ENCODE data around the gene LBR. TPM values are rescaled to one million over a fixed set of nuclear protein-coding genes. Genes with fewer than 3 reads are reported as not detected.
"Not testable (repeated sequence)": the region's sequence is repeated elsewhere in the genome, so short reads cannot be mapped to it uniquely, and the experiment has no call there.

Gene LBR
- total RNA-seq, result 10 to 100 TPM; 52.4 to 61.3 TPM
- long read RNA-seq, donor 1, transcript LBR-201 (14 exons, 3,745 nt), result major isoform, 17 of 34 reads
- long read RNA-seq, donor 1, partial matches to known transcripts, result 10 of 34 reads
- long read RNA-seq, donor 1, other reads (novel, unspliced or antisense), result 7 of 34 reads
- long read RNA-seq, donor 2, partial matches to known transcripts, result 12 of 15 reads
- long read RNA-seq, donor 2, other reads (novel, unspliced or antisense), result 0 of 15 reads

DNA sequence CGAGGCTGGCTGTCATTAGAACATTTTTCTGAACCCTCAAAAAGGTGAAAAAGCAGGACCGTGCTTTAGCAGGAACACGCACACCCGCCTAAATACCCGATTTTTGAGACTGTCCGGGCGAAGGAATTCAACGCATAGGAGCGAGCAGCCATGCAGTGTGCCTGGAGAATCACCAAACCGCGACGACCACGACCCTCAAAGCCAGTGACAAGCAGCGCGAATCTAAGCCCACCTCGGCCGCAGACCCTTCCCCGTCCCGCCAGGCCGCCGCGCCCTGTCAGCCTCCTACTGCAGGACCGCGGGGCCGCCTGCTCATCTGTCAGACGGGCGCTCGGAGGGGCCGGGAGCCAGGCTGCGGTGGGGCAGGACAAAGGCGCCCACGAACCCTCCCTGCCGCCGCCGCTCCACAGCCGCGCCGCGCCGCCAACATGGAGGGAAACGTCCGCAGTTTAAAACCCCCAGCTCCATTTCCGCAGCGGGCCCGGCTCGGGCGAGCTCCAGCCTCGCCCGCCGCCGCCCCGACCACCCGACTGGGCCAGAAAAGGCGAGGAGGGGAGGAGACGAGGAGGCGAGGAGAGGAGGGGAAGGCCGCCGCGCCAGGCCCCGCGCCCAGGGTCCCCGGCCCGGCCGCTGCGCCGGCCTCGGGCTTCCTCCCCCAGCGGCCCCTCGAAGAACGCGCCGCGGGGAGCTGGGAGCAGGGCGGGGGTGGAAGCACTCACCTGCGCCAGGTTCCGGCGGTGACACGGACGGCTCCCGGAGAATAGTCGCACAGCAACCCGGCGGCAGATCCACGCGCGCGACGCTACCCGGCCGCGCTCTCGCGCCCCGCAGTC is at the start of gene LBR:
TSS of gene LBR (minus strand) at position 804 of the 833 bp plus-strand sequence. CDS start 3,963 bp downstream, outside the sequence.
- intact Hi-C loops (cut with DNase I), result no loop called here
- DNase-seq (ENCODE audit: low spot score), result no peak

DNA sequence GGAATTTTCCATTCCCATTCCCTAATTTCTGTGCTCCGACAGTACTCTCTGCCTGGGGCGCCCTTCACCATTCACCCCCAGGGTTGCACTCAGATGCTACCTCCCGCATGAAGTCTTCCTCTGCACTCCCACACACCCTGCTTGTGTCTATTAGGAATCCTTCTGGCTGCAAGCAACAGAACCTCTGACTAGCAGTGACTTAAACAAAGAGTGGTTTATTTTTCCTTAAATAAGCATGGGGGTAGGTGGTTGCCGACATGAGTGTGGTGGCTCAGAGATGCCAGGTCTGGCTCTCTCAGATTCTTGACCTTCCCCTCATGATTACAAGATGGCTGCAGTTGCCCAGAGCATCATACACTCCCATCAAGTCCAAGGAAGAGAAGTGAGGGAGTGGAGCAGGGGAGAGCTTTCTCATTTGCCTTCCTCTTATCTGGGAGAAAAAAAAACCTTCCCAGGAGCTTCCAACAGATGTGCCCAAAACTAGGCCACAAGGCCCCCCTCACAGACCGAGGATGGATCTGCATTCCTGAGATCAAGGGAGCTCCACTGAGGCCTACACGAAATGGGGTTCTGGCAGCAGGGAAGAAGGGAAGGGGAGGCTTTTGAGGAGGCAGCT is 49.6 kb upstream of the LBR start:
- DNase-seq (ENCODE audit: low spot score), result no peak
- intact Hi-C loops (cut with DNase I), result loop anchor here (2.0 to 10.0 kb wide), 6 partner anchors 87 to 507 kb away; no protein-coding TSS in a partner anchor

DNA sequence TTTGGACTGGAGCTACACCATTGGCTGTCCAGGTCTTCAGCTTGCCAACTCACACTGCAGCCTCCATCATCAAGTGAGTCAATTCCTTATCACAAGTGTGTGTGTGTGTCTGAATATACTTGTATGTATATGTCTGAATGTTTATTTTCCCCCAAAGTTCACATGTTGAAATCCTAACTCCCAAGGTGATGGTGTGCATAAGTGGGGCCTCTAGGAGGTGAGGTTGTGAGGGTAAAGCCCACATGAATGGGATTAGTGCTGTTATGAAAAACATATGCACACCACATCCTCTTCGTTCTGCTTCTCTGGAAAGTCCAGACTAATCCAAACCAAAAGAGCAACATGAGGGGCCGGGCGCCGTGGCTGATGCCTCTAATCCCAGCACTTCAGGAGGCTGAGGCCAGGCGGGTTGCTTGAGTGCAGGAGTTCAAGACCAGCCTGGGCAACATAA is 48.7 kb upstream of the LBR start:
- intact Hi-C loops (cut with DNase I), result loop anchor here (2.0 to 10.0 kb wide), 6 partner anchors 88 to 508 kb away; no protein-coding TSS in a partner anchor
- no peak for DNase-seq (ENCODE audit: low spot score)

DNA sequence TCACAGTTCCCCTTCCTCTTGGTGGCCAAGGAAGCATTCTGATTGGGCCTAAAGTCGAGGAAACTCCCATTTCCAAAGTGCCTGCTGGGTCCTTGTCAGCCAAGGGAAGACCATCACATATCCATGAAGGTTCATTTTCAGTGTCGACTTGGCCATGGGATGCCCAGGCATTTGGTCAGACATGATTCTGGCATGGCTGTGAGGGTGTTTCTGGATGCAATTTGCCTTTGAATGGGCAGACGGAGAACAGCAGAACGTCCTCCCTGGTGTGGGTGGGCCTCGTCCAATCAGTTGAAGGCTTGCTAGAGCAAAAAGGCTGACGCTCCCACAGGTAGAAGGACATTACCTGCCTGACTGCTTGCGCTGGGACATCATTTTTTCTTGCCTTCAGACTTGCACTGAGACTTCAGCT is 48.3 kb upstream of the LBR start:
- no peak for DNase-seq (ENCODE audit: low spot score)

DNA sequence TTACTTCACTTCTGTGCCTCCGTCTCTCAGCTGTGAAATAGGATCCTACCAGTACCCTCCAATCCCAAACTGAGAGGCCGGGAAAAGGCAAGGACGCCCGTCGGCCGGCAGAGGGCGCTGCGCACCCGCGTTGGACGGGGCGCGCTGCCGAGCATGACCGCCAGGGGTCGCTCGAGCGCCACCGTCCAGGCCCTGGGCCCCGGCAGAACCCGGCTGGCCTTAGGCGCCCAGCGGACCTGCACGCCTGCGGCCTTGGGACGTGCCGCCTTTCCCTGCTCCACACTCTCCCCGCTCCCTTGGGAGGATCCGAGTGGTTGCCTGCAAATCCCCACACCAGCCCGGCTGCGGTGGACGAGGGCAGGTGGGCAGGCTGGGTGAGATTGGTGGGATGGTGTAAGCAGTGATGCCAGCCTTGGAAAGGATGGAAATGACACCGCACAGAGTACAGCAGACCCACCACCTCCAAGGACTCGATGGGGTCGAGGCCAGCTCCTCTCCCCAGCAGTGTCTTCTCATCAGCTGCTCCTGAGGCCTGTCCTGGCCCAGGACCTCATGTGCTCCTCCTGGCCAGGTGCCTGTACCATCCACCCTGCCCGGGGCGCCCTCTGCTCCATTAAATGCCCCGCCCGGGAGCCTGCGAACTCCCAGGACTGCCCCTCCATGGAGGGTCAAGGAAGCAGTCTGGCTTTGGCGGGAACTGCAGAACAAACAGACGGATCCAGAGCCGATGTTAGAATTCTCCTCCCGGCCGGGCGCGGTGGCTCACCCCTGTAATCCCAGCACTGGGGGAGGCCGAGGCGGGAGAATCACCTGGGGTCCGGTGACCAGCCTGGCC is 47.4 kb upstream of the LBR start:
- peak; percentile 90 for DNase-seq (ENCODE audit: low spot score)
- intact Hi-C loops (cut with DNase I), result loop anchor here (2.0 to 10.0 kb wide), 7 partner anchors 90 to 510 kb away; no protein-coding TSS in a partner anchor

More for the DNA sequence above, 48.3 kb upstream of the LBR start:
- intact Hi-C loops (cut with DNase I), result loop anchor here (2.0 to 10.0 kb wide), 6 partner anchors 89 to 509 kb away; no protein-coding TSS in a partner anchor

DNA sequence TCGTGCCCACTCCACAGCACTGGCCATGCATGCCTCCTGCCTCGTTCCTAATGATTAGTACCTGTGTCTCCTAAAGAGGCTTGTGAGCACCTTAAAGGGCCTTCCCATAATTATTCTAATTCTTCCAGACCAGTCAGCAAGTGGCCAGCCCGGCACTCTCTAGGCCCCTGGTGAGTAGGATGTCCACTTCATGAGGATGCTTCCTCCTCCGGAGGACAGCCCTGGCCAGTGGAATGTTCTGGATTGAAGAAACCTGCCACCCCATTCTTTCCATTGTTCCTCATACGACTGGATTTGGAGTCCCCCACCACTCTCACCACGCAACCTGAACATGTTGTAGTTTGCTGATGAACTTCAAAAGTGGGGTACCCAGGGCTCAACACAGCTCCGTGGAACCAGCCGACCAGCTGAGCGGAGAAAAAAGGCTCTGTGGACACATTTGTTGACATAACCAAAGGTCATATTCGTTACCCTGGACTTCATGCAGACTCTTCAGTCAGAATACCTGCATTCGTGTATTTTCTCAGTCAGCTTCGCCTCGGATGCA is 46.7 kb upstream of the LBR start:
- DNase-seq (ENCODE audit: low spot score), result no peak
- intact Hi-C loops (cut with DNase I), result loop anchor here (2.0 to 10.0 kb wide), 4 partner anchors 90 to 510 kb away; no protein-coding TSS in a partner anchor

DNA sequence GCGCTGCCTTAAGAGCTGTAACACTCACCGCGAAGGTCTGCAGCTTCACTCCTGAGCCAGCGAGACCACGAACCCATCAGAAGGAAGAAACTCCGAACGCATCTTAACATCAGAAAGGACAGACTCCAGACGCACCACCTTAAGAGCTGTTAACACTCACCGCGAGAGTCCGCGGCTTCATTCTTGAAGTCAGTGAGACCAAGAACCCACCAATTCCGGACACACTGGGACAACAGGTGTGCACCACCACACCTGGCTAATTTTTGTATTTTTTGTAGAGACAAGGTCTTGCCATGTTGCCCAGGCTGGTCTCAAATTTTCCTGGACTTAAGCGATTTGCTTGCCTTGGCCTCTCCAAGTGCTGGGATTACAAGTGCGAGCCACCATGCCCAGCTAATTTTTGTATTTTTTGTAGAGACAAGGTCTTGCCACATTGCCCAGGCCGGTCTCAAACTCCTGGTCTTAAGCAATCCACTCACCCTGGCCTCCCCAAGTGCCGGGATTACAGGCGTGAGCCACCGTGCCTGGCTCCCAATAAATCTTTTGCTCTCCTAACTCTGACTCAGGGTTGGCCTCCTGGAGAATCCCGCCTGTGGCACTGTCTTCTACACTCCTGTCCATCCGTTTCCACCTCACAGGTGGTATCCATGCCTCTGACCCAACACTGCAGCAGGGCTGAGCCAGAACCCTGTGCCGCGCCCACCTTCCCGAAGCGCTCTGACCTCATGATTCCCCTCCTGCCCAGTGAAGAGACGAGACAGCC is 46.0 kb upstream of the LBR start:
- DNase-seq (ENCODE audit: low spot score), result not testable (repeated sequence)
- intact Hi-C loops (cut with DNase I), result loop anchor here (2.0 to 10.0 kb wide), 4 partner anchors 91 to 511 kb away; no protein-coding TSS in a partner anchor

DNA sequence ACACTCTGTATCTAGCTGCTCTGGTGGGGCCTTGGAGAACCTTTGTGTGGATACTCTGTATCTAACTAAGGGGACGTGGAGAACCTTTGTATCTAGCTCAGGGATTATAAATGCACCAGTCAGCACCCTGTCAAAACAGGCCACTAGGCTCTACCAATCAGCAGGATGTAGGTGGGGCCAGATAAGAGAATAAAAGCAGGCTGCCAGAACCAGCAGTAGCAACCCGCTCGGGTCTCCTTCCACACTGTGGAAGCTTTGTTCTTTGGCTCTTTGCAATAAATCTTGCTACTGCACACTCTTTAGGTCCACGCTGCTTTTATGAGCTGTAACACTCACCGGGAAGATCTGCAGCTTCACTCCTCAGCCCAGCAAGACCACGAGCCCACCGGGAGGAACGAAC is 45.4 kb upstream of the LBR start:
- intact Hi-C loops (cut with DNase I), result loop anchor here (5.0 to 10.0 kb wide), 3 partner anchors 92 to 512 kb away; no protein-coding TSS in a partner anchor
- not testable (repeated sequence) for DNase-seq (ENCODE audit: low spot score)

DNA sequence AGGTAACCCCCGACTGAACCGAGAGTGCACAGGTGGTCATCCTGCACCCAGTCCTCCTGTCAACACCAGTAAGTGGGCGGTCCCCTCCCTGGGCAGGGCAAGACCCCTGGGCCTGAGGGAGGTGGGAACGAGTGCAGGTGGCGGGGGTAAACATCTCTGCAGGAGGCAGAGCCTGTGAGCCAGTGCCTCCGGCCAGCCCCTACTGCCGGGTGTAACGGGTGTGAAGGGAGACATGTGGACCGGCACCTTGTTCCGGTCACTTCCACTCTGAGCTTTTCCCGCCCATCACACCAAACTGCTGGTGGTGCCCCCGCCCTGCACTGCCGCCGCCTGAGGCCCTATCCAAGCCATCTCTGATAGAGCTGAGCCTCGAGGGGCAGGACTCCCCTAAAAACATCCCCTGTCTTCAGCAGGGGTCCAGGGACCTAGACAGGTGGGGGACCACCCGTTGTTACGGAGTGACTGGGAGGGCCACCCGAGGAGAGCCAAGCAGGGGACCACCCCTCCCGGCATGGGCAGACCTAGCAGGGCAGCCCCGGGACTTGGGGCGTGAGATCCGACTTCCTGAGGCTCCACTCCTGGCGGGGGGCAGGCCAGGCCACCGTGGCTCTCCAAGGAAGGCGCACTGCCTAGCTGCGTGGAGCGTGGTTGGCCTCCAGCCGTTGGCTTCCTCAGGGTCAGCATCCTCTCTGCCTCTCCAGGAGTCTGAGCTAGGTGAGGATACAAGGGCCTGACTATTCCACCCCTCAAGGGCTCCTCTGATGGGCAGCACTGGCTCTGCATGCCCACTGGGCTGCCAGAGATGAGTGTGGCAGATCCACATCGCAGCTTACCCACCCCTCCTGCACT is 43.8 kb upstream of the LBR start:
- intact Hi-C loops (cut with DNase I), result loop anchor here (5.0 to 10.0 kb wide), 3 partner anchors 93 to 513 kb away; no protein-coding TSS in a partner anchor
- DNase-seq (ENCODE audit: low spot score), result no peak

DNA sequence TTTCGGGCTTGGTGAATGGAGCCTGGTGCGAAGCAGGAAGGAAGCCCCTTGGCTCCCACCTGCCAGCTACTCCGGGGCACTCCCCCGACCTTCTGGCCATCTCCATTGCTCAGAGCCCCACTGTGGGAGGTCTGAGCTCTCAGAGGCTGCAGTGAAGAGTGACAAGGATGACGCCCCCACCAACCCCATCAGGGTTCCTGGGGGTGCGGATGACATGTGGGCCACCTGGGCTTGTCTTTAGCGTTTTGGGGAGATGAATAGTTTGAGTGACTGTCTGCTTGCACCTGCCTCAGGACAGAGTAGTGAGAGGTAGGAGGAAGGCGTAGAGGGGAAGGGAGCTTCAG is 43.2 kb upstream of the LBR start:
- intact Hi-C loops (cut with DNase I), result loop anchor here (5.0 to 10.0 kb wide), 3 partner anchors 94 to 514 kb away; no protein-coding TSS in a partner anchor
- no peak for DNase-seq (ENCODE audit: low spot score)

DNA sequence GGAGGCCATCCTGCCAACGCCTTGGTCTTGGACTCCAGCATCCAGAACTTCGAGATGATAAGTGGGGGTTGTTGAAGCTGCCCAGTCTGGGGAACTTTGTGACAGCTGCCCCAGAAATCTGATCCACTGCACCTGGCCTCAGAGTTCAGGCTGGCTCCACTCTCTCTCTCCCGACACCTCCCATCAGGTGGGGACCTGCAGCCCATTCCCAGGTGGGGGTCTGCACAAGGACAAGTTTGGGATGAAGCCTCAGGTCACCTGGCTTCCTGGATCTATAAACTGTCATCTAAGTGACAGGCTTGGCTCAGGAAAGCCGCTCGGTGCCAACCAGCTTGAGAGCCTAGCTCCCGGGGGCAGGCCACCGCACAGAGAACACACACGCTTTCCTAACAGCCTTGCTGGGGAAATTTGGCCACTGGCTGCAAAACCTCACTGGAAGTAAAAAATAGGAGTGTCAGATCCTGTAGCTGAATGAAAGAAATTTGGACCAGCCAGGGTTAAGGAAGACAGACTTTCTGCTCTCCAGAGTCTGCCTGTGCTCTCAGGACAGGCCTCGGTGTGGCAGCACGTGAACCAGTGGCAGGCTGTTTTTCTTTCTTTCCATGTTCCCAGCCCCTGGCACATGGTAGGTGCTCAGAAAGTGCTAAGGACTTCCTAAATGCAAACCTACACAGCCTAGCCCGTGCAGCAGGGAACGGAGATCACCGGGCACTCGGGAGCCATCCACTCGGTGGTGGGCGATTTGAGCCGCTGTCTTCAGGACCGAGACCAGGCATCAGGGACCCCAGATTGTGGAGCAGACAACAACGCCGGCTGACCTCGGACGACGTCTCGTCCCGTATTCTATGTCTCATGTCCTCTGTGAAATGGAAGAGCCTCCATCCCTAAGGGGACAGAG is 42.6 kb upstream of the LBR start:
- no peak for DNase-seq (ENCODE audit: low spot score)
- intact Hi-C loops (cut with DNase I), result loop anchor here (5.0 to 10.0 kb wide), 3 partner anchors 94 to 514 kb away; no protein-coding TSS in a partner anchor

DNA sequence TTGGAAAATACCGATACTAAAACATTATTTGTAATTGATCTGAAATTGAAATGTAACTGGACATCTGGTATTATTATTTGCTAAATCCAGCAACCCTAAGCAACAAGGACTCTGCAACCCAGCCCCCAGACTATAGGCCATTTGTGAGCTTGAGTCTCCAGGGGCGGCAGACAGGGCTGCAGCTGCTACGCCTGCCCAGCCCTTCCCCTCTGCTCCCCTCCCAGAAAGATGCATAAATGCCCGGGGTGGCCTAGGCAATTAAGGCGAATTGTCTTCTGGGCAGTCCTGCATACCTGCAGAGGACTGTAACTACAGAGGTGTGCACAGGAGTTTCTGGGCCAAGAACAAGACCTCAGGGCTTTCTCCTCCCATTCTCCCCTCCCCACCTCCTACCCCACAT is 41.2 kb upstream of the LBR start:
- intact Hi-C loops (cut with DNase I), result no loop called here
- DNase-seq (ENCODE audit: low spot score), result peak; percentile 59

DNA sequence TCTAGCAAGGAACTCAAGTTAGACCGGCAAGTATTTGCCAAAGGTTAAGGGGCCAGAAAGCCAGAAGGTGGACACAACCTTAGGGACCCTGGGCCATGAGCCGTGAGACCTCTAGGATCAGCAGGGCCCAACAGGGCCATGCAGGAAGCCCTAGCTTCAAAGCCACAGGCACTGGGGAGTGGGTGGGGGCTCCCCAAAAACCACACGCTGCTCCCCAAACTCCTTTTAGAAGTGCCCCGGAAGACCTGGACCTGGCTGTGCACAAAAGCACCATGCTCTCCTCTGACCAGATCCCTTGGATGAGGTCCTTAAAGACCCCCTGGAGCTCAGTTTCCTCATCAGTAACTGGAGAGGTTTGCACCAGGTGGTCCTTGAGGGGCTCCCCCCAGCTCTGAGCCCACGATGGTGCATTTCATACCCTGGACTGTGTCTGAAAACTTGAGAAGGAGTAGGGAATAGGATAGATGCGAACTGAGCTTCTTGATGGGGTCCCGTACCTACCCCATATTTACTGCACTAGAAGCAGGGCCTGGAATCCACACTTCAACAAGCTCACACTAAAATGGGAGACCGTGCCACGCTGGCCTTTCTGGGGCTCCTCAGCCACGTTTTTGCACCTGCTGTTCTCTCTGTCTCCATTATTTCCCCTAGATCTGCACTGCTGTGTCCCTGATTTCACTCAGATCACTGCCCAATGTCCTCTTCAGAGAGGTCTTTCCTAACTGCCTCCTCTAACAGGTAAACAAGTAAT is 40.6 kb upstream of the LBR start:
- intact Hi-C loops (cut with DNase I), result no loop called here

DNA sequence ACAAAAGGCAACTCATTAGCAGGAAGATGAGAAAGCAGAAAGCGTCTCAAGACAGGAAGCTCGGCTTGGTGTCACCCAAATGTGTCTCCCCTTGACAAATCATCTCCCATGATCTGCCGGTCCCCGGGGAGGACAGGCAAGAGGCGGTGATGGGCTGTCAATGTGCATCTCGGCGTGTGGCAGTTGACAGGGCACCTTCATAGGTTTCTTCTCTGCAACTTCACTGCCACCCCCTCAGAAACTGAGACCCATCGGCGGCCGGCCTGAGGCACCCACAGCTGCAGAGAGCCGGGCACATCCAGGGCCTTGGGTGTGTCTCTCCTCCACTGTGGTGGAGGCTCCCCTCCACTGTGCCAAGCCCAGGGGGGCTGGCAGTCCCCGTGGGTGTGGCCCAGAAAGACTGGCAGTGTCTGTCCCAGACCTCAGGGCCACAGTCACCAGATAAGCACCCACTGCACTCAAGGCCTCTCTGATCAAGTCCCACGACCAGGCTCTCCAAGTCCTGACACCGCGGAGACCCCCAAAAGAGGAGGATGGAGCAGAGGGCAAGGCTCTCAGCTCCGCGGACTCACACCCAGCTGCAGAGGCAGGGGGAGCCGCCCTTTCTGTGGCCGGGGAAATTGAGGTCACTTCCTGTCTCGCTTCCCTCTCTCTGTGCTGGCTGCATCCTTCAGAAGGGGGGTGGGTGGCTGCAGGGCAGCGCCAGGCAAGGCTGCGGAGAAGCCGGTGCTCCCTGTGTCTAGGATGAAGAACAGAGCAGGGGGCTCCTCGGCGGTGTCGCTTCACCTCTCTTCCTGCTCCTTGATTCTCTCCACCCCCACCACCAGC is 39.6 kb upstream of the LBR start:
- intact Hi-C loops (cut with DNase I), result no loop called here
- DNase-seq (ENCODE audit: low spot score), result peak; percentile 92

More for the DNA sequence above, 40.6 kb upstream of the LBR start:
- peak; percentile 65 for DNase-seq (ENCODE audit: low spot score)
